Right lobe of liver (tissue), 6 donors: Measurements from ENCODE around the gene ZIC1. TPM values are rescaled to one million over a fixed set of nuclear protein-coding genes. Genes with fewer than 3 reads are reported as not detected.

Source experiments
- ATAC-seq, 4 donors: fragments of 200-7000 bp; cut with Tn5 transposase; one replicate each; pipeline ENCODE4 v1.9.1; 2020; ENCODE audit warnings: mild to moderate bottlenecking in 4 of 4, moderate library complexity in 4 of 4
- DNase-seq, 3 donors: peaks; one replicate each; pipeline ENCODE4 v3.0.0-alpha.2; 2020
- H3K27ac ChIP-seq, 3 donors: fragments of 200-600 bp; one replicate each; pipeline ENCODE4 v1.8.0; 2022
- H3K27me3 ChIP-seq, 2 donors: fragments of 200-600 bp; one replicate each; pipeline ENCODE4 v1.8.0; 2022
- H3K36me3 ChIP-seq, 4 donors: fragments of 200-600 bp; sonication (generic) in 1 of 4; one replicate each; pipeline versions ENCODE4 v1.5.1 to v1.8.0; 2017 to 2022; ENCODE audit warnings: control low read depth in 1 of 4
- H3K4me1 ChIP-seq, 4 donors: fragments of 200-600 bp; sonication (generic) in 1 of 4; one replicate each; pipeline versions ENCODE4 v1.5.1 to v1.8.0; 2017 to 2022; ENCODE audit warnings: control low read depth in 1 of 4
- H3K4me3 ChIP-seq, 3 donors: fragments of 200-600 bp; one replicate each; pipeline ENCODE4 v1.8.0; 2022
- H3K9me3 ChIP-seq, 4 donors: fragments of 200-600 bp; sonication (generic) in 1 of 4; one replicate each; pipeline versions ENCODE4 v1.5.1 to v1.8.0; 2017 to 2022; ENCODE audit warnings: control low read depth in 1 of 4
- CTCF ChIP-seq, 4 donors: fragments of 200-600 bp in 3 of 4; fragments of 450-650 bp in 1 of 4; IDR thresholded peaks; one replicate each; pipeline versions ENCODE4 v1.5.1 to v1.8.0; 2016 to 2022; ENCODE audit warnings: antibody characterized with exemption in 4 of 4, mild to moderate bottlenecking in 2 of 4
- POLR2A ChIP-seq: fragments of 450-650 bp; IDR thresholded peaks from one replicate; pipeline ENCODE4 v1.6.1; 2017; ENCODE audit warnings: antibody characterized with exemption, mild to moderate bottlenecking
- WGBS: methylation state at CpG from one replicate; pipeline ENCODE4 v1.1.6; 2018; ENCODE audit warnings: low coverage, low lambda C conversion rate; ENCODE audit not compliant: insufficient coverage; ENCODE audit errors: missing lambda C conversion rate; 5-methylcytosine and 5-hydroxymethylcytosine counted together
- intact Hi-C, 2 donors: fragments of 100-400 bp; cut with DNase I; formaldehyde crosslinking; loops; one replicate each; pipeline versions ENCODE4 v1.11.2 to v1.14.1; 2022
- total RNA-seq, 6 experiments: library from RNA; depleted of rRNA in 2 of 6; stranded (reverse); fragments of >200 nt in 2 of 6; fragmentation: NEBNext Ultra II Directional in 3 of 6; extraction: Animal tissue kit (Norgen Biotek cat#: 25700) in 3 of 6; gene quantifications; one replicate each; pipeline versions ENCODE4 v1.1.0 to v1.2.4, GENCODE V29; 2016 to 2023
- donor health status: DM: no; HTN: yes; CAD: no.
- donor health status: DM: no; HTN: no; CAD: no.
- donor health status: DM: no; HTN: no; CAD: no.
- donor health status: DM: no; HTN: yes; CAD: no.
- donor health status: DM: no; HTN: yes; CAD: no.

ZIC1 gene
- total RNA-seq, 6 experiments from 2014 or later, result 1.1 to 14.6 (median 9.6) TPM

DNA sequence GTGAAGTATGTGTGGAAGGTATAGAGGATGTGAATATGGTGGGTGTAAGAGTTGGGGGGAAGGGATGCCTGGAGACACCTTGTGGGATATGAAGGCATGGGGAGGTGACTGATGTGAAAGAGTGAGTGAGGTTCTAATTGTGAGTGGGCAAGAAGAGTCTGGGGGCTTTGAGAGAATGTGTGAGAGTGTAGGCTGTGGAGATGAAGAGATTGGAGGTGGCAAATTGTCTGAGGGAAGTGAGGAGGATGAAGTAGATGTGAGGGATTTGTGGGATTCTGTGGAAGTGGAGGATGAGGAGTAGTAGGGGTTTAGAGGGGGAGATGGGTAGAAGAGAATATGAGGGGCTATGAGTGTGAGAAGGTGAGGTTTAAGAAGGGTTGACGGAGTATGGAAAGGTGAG, 44.4 kb upstream of the ZIC1 start:
- intact Hi-C loops, result no loop called here
- 14% methylated on average over 1 of the region's 1 CpG for WGBS
- no peak overlapping the region for H3K4me3 ChIP-seq
- TF ChIP-seq CTCF (IDR thresholded peaks at IDR 0.05) (no peak), POLR2A (no peak)
- H3K9me3 ChIP-seq, result no peaks in the 10 kb centered on the region
- H3K4me1 ChIP-seq, result no peaks in the 10 kb centered on the region
- no peaks in the 10 kb centered on the region for H3K36me3 ChIP-seq
- DNase-seq, result no peak
- H3K27ac ChIP-seq, result no peak overlapping the region
- ATAC-seq, result no peak
- H3K27me3 ChIP-seq, result peaks cover 0 to 44% of the 10 kb centered on the region in 2 donors

- no peak for ATAC-seq
- TF ChIP-seq CTCF (IDR thresholded peaks at IDR 0.05) (no peak), POLR2A (no peak)
- Histone ChIP-seq H3K36me3 (no peaks in the 10 kb centered on the region), H3K9me3 (no peaks in the 10 kb centered on the region), H3K4me1 (no peaks in the 10 kb centered on the region), H3K27me3 (peaks cover 0 to 49% of the 10 kb centered on the region in 2 donors), H3K4me3 (no peak overlapping the region), H3K27ac (no peak overlapping the region)
- intact Hi-C loops, result no loop called here
- WGBS, result 28% methylated on average over 6 of the region's 6 CpGs
- no peak for DNase-seq
These were observed 43.7 kb upstream of the ZIC1 start for GRCh38 chr3:147365196-147366115.

DNA sequence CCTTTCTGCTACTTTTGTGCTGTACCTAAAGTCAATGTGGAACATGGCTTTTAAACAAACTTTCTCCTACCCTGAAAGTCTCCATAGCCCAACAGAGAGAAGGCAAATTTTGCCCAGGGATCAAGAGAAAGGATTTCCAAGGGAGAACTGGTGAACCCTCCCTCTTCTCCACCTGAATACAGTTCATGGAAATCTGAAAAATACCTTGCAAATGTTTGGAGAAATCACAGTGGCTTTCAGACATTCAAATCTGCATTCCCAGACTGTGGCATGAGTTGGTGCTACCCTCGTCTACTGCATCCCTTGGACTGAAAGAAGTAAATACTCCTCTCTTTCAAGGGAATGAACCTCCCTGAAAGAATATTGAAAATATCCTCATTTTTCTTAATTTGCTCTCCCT, 41.5 kb upstream of the ZIC1 start:
- TF ChIP-seq CTCF (IDR thresholded peaks at IDR 0.05) (no peak), POLR2A (no peak)
- no peak overlapping the region for H3K4me3 ChIP-seq
- H3K36me3 ChIP-seq, result no peaks in the 10 kb centered on the region
- H3K27me3 ChIP-seq, result peaks cover 13 to 65% of the 10 kb centered on the region in 2 donors
- DNase-seq, result no peak
- H3K9me3 ChIP-seq, result no peaks in the 10 kb centered on the region
- no peak for ATAC-seq
- H3K27ac ChIP-seq, result no peak overlapping the region
- 18% methylated on average over 1 of the region's 1 CpG for WGBS
- intact Hi-C loops, result no loop called here
- no peaks in the 10 kb centered on the region for H3K4me1 ChIP-seq

GRCh38 chr3:147368151-147368550, 41.0 kb upstream of the ZIC1 start:
- ATAC-seq, result no peak
- WGBS, result 2% methylated on average over 2 of the region's 2 CpGs

More at GRCh38 chr3:147368151-147368550, 41.0 kb upstream of the ZIC1 start:
- H3K4me3 ChIP-seq, result no peak overlapping the region
- no peaks in the 10 kb centered on the region for H3K36me3 ChIP-seq
- peaks cover 13 to 68% of the 10 kb centered on the region in 2 donors for H3K27me3 ChIP-seq
- TF ChIP-seq CTCF (IDR thresholded peaks at IDR 0.05), result no peak
- no peak for TF ChIP-seq POLR2A
- no peaks in the 10 kb centered on the region for H3K9me3 ChIP-seq
- no peak for DNase-seq
- intact Hi-C loops, result no loop called here
- H3K4me1 ChIP-seq, result no peaks in the 10 kb centered on the region
- no peak overlapping the region for H3K27ac ChIP-seq
